Thoracic aorta (tissue), 2 donors: Measurements from ENCODE around the gene IL6. TPM values are rescaled to one million over a fixed set of nuclear protein-coding genes. Genes with fewer than 3 reads are reported as not detected.
"Not testable (repeated sequence)": the region's sequence is repeated elsewhere in the genome, so short reads cannot be mapped to it uniquely, and the experiment has no call there.

Experiments
- ATAC-seq: fragments of 150-250 bp; one replicate; pipeline ENCODE4 v1.8.0; 2017; ENCODE audit warnings: low read depth; ENCODE audit not compliant: insufficient number of reproducible peaks, low FRiP score
- DNase-seq: peaks from one replicate; pipeline ENCODE4 v3.0.0-alpha.2; 2020; ENCODE audit warnings: low spot score
- H3K27ac ChIP-seq, 2 donors: fragments of 200-600 bp; sonication (generic); 1 replicate in 1 of 2; 2 replicates in 1 of 2; pipeline ENCODE4 v1.5.1; 2016; ENCODE audit warnings: mild to moderate bottlenecking in 2 of 2, moderate library complexity in 2 of 2
- H3K27me3 ChIP-seq: fragments of 200-600 bp; sonication (generic); replicated peaks from 2 replicates; pipeline ENCODE4 v1.6.0; 2016; ENCODE audit warnings: mild to moderate bottlenecking; ENCODE audit not compliant: insufficient read depth
- H3K36me3 ChIP-seq: fragments of 200-600 bp; sonication (generic); one replicate; pipeline ENCODE4 v1.5.1; 2016
- H3K4me1 ChIP-seq, 2 donors: fragments of 200-600 bp; sonication (generic); 1 replicate in 1 of 2; 2 replicates in 1 of 2; pipeline versions ENCODE4 v1.5.1 to v1.6.0; 2016; ENCODE audit warnings: low read depth in 2 of 2, mild to moderate bottlenecking in 1 of 2; ENCODE audit not compliant: control insufficient read depth in 1 of 2
- H3K4me3 ChIP-seq: fragments of 200-600 bp; sonication (generic); 2 replicates; pipeline ENCODE4 v1.5.1; 2016; ENCODE audit warnings: mild to moderate bottlenecking
- H3K9me3 ChIP-seq: fragments of 200-600 bp; sonication (generic); 2 replicates; pipeline ENCODE4 v1.5.1; 2016
- total RNA-seq, 2 donors: library from RNA; depleted of rRNA; stranded (reverse); fragments of >200 nt; gene quantifications; one replicate each; pipeline versions ENCODE4 v1.1.0 to v1.2.3, GENCODE V29; 2016
- TF ChIP-seq, protein P1 (sequence below): fragments of 200-600 bp; sonication (generic); IDR thresholded peaks from one replicate; pipeline ENCODE4 v1.5.1; 2019; ENCODE audit warnings: antibody characterized with exemption

The IL6 gene
- total RNA-seq, 2 donors from 2014 or later = 15.7 to 151 TPM

DNA sequence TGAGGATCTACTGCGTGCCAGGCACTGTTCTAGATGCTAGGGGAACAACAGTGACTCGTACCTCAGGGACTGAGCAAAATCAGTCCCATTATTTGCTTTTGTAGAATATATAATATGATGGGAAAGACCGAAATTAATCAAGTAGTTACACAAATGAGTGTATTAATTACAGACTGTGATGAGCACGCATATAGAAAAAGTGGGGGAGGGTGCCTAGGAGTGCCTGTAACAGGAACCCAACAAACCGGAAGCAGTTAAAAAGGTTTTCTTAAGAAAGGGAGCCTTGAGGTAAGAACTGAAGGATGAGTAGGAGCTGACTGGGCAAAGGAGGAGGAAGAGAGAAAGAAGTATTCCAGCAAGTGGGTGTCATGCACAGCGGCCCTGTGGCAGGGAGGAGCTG is 28.2 kb upstream of the IL6 start:
- Histone ChIP-seq H3K27me3 (no peaks in the 10 kb centered on the region), H3K36me3 (no peaks in the 10 kb centered on the region), H3K4me3 (no peak overlapping the region), H3K4me1 (no peaks in the 10 kb centered on the region), H3K9me3 (no peaks in the 10 kb centered on the region), H3K27ac (no peak overlapping the region)
- TF ChIP-seq, protein P1, sequence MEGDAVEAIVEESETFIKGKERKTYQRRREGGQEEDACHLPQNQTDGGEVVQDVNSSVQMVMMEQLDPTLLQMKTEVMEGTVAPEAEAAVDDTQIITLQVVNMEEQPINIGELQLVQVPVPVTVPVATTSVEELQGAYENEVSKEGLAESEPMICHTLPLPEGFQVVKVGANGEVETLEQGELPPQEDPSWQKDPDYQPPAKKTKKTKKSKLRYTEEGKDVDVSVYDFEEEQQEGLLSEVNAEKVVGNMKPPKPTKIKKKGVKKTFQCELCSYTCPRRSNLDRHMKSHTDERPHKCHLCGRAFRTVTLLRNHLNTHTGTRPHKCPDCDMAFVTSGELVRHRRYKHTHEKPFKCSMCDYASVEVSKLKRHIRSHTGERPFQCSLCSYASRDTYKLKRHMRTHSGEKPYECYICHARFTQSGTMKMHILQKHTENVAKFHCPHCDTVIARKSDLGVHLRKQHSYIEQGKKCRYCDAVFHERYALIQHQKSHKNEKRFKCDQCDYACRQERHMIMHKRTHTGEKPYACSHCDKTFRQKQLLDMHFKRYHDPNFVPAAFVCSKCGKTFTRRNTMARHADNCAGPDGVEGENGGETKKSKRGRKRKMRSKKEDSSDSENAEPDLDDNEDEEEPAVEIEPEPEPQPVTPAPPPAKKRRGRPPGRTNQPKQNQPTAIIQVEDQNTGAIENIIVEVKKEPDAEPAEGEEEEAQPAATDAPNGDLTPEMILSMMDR = no peak
- DNase-seq (no peak), ATAC-seq (no peak)

DNA sequence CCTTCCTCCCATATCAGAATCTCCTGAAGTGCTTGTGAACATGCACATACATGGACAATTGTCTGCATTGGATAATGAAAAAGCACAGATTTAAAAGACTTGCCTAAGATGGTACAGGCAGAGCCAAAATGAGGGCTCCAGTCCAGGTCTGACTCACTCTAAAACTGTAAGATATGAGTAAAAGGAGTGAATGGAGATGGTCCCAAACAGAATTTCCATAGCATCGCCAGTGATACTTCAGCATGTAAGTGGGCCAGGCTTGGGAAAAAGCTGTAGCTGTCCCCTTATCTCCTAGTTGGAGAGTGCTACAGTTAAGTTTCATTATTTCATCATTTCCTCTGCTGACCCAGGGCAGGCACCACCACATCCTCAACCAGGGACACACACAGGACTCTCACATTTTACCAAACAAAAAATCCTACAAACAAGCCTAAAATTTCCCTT is 26.4 kb upstream of the IL6 start:
- TF ChIP-seq, protein P1 = no peak

GRCh38 chr7:22702516-22702915 is 24.5 kb upstream of the IL6 start:
- ATAC-seq = no peak
- no peak for DNase-seq
- TF ChIP-seq, protein P1 = no peak
- H3K4me1 ChIP-seq = no peaks in the 10 kb centered on the region
- H3K27ac ChIP-seq = no peak overlapping the region
- H3K4me3 ChIP-seq = no peak overlapping the region
- H3K27me3 ChIP-seq = no peaks in the 10 kb centered on the region
- H3K36me3 ChIP-seq = no peaks in the 10 kb centered on the region
- no peaks in the 10 kb centered on the region for H3K9me3 ChIP-seq

More for the DNA sequence above, 26.4 kb upstream of the IL6 start:
- DNase-seq (no peak), ATAC-seq (no peak)
- Histone ChIP-seq H3K4me3 (no peak overlapping the region), H3K27me3 (no peaks in the 10 kb centered on the region), H3K27ac (no peak overlapping the region), H3K36me3 (no peaks in the 10 kb centered on the region), H3K4me1 (no peaks in the 10 kb centered on the region), H3K9me3 (no peaks in the 10 kb centered on the region)

- H3K4me1 ChIP-seq, H3K9me3 ChIP-seq, H3K27me3 ChIP-seq: not testable (repeated sequence)
These were observed 23.7 kb upstream of the IL6 start for GRCh38 chr7:22703107-22703855.

GRCh38 chr7:22703978-22704610 is 22.9 kb upstream of the IL6 start:
- H3K4me3 ChIP-seq, H3K9me3 ChIP-seq, H3K36me3 ChIP-seq, H3K27me3 ChIP-seq, ATAC-seq, H3K4me1 ChIP-seq, H3K27ac ChIP-seq, DNase-seq: not testable (repeated sequence)

More at GRCh38 chr7:22703107-22703855, 23.7 kb upstream of the IL6 start:
- not testable (repeated sequence) for ATAC-seq, H3K27ac ChIP-seq, H3K4me3 ChIP-seq, DNase-seq, H3K36me3 ChIP-seq

- DNase-seq, H3K9me3 ChIP-seq: not testable (repeated sequence)
These were observed 22.3 kb upstream of the IL6 start for GRCh38 chr7:22704722-22705121.

GRCh38 chr7:22705874-22706273 is 21.1 kb upstream of the IL6 start:
- H3K9me3 ChIP-seq, H3K4me3 ChIP-seq, DNase-seq, ATAC-seq, H3K4me1 ChIP-seq, H3K27me3 ChIP-seq, H3K36me3 ChIP-seq, H3K27ac ChIP-seq: not testable (repeated sequence)

More at GRCh38 chr7:22704722-22705121, 22.3 kb upstream of the IL6 start:
- H3K27me3 ChIP-seq, H3K27ac ChIP-seq, ATAC-seq, H3K4me3 ChIP-seq, H3K4me1 ChIP-seq, H3K36me3 ChIP-seq: not testable (repeated sequence)

GRCh38 chr7:22707026-22707691 is 19.8 kb upstream of the IL6 start:
- H3K36me3 ChIP-seq, DNase-seq, H3K27me3 ChIP-seq, H3K27ac ChIP-seq, H3K4me3 ChIP-seq, H3K9me3 ChIP-seq, H3K4me1 ChIP-seq, ATAC-seq: not testable (repeated sequence)

DNA sequence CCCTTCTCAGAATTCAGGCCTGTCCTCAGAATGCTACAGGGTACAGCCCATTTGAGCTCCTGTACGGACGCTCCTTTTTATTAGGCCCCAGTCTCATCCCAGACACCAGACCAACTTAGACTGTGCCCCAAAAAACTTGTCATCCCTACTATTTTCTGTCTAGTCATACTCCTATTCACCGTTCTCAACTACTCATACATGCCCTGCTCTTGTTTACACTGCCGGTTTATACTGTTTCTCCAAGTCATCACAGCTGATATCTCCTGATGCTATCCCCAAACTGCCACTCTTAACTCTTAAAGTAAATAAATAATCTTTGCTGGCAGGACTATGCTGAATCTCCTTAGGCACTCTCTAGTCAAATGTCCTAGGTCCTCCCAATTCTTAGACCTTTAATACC is 18.8 kb upstream of the IL6 start:
- H3K27ac ChIP-seq, H3K36me3 ChIP-seq, ATAC-seq, H3K4me1 ChIP-seq, H3K4me3 ChIP-seq, H3K27me3 ChIP-seq, H3K9me3 ChIP-seq, DNase-seq: not testable (repeated sequence)
